NCI-H774 (cell line): ENCODE data around the gene MAEA.

ENCODE experiments used
- DNase-seq: peaks from one replicate; lab custom pipeline; 2025; lab: John Stamatoyannopoulos, UW

Gene MAEA

DNA sequence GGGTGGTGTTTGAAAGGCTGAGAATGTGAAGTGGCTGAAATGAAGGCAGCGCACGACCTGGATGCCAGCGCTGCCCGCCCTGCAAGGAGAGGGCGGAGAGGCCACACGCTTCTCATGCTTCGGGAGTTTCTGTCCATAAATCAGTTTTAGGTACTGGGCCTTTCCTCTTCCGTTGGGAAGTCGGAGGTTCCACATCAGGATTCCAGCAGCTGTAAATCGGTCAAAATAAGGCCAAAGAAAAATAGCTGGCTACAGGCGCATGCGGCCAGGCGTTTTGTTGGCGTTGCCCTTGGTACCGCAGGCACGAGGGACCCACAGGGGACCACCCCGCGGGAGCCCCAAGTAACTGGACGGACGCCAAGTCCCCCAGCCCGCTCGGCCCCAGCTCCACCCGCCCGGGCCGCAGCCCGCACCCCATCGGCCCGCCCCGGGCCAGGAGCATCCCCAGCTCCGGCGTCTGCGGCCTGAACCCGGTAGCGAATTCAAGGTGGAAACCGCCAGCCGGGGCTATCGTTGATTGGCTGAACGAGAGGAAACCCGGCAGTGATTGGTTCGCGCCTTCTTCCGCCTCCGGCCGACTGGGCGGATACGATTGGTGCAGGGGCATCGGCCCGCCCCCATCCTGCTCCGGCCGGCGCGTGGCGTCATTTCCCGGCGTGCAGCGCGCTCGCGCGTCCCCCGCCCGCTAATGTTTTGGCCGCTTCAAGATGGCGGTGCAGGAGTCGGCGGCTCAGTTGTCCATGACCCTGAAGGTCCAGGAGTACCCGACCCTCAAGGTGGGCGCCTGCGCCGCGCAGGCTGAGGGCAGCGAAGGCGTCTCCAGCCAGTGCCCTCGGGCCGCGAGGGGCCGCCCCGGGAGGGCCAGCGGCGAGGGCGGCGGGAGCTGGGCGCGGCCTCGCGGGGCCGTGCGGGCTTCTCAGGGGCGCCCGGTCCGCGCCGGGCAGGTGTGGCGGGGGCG is at the start of gene MAEA:
TSS of gene MAEA (plus strand) at position 685 of the 958 bp plus-strand sequence. CDS start at position 708, 23 bp downstream.
- peak; percentile 94 for DNase-seq

DNA sequence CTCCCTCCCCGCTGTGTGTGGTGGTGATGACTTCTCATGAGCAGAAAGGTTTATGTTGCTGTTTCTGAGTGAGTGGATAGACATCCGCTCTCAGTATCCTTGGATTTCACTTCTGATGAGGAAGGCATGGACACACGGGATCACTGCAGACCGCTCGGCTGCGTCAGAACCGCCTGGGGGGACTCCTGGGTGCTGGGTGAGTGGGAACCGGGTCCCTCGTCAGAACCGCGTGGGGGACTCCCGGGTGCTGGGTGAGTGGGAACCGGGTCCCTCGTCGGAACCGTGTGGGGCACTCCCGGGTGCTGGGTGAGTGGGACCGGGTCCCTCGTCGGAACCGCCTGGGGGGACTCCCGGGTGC is 49.8 kb upstream of the MAEA start:
- DNase-seq: no peak

DNA sequence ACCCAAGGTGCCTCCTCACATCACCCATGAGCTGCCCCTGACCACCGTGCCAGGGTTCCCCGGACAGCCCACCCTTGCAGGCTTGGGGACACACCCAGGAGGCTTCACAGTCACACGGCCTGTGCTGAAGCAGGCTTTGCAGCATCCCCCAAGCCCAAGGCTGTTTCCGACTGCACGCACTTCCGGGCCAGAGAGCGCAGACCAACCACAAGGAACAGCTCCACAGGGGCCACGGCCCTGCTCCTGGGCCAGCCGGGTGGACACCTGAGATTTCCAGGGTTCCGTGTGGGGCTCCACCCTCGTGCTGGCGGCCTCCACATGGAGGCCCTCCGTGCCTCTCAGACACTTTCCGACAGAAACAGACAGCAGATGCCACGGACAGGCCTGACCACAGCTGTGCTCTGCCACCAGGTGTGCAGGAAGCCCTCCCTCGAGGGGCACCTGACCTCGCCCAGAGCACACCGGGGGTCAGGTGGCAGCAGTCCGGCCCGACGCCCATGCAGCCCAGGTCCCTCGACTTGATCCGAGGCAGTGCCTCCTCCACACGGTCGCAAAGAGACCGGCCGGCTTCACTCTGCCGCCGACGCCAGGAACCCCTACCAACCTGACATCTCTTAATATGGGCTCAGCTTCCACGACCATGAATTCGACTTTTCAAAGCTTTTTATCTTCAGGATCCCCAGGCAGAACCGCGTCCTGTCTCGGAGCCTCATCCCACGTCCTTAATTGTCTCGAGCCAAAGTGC is 48.8 kb upstream of the MAEA start:
- no peak for DNase-seq

DNA sequence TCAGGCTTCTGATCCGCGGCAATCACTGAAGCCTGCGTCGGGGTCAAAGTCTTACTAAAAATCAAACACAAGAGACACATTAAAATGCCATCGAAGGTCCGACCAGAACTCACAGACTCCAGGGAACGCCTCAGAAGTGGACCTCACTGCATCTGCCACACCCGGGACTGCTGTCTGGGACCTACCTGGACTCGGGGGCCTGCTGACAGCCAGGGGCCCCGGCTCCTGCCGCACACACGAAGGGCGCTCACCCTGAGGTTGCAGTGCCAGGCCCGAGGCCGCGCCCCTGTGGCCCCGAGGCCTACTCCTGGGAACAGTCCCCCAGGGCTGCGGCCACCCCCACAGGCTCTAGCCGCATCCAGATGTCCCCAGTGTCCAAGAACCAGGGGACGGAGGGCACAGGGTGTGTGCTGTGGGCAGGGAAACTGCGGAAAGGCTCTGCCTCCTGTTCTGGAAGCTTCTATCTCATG is 48.2 kb upstream of the MAEA start:
- no peak for DNase-seq

DNA sequence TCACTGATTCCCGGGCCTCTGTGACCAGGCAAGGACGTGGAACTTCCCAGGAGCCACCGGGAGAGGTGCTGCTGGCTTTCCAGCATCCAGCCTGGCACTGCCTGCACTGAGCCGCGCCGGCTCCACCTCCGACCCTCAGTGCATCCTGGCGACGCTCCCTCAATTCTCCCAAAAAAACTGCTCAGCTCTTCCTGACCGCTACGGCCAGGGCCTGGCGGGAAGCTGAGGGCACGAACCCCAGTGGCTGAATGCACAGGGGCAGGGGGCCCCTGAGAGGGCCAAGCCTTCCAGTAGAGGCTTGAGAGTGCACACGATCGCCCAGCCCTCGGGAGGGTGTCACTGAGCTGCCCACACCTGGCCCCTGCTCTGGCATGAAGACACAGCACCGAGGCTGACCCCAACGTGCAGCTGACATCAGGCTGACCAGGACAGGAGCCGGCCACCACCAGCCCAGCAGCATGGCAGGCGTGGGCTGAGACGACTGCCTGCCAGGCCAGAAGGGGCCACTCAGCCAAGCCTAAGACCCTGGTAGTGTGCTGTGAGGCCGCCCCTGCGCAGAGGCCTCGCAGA is 47.7 kb upstream of the MAEA start:
- no peak for DNase-seq

DNA sequence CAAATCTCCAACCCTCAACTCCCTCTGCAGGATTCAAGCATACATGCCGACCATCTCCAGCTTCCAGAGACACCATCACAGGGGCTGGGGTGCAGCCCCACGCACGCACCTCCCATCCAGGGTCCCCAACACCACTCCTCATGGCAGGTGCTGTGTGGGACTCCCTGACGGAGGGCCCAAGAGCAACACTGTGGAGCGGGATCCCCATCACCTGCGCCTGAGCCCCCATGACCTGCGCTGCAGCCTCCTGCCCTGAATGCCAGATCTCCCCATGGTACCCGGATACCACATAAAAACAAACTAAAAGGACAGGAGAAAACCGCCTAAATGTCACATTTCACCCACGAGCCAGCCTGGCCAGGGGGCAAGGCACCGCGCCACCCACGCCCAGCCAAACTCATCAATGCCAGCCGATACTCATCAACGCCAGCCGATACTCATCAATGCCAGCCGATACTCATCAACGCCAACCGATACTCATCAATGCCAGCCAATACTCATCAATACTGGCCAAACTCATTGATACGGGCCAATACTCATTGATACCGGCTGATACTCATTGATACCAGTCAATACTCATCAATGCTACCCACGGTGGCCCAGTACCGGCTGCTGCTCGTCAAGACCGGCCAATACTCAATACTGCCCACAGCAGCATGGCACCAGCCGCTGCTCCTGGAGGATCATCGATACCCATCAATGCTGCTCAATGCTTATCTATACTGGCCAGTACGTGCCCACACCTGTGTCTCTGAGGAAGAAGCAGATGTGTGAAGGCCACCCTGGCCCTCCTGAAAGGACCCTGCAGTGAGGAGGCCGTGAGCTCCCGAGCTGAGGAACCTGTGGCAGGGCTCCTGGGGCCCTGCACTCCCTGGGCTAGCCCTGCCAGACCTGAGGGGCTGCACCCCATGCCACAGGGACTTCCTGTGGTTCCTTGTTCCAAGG is 46.9 kb upstream of the MAEA start:
- no peak for DNase-seq

DNA sequence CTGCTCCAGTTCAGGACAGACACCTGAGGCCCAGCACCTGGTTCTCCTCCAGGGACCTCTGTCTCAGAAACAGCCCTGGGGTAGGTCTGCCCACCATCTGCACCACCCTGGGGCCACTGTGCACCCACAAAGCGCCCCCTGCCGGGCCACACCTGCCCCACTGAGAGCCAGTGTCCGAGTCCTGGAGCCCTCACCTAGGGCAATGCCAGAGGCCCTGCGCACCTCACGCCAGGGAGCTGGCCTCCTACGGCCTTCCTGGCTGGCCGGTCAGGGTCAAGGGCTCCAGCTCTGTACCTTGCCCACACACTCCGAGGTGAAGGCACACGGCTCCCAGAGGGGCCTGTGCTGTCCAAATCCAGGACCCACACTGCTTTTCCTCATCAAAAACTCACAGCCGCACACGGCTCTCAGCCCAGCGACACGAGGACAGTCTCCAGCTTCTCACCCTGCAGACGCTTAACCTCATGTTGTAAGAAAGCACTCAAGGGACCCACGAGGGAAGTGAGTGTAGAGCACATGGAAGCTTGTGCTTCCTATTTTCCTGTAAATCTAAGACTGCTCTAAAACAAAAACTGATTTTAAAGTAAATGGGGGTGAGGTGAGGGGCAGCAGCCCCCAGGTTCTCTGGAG is 46.1 kb upstream of the MAEA start:
- DNase-seq: no peak

DNA sequence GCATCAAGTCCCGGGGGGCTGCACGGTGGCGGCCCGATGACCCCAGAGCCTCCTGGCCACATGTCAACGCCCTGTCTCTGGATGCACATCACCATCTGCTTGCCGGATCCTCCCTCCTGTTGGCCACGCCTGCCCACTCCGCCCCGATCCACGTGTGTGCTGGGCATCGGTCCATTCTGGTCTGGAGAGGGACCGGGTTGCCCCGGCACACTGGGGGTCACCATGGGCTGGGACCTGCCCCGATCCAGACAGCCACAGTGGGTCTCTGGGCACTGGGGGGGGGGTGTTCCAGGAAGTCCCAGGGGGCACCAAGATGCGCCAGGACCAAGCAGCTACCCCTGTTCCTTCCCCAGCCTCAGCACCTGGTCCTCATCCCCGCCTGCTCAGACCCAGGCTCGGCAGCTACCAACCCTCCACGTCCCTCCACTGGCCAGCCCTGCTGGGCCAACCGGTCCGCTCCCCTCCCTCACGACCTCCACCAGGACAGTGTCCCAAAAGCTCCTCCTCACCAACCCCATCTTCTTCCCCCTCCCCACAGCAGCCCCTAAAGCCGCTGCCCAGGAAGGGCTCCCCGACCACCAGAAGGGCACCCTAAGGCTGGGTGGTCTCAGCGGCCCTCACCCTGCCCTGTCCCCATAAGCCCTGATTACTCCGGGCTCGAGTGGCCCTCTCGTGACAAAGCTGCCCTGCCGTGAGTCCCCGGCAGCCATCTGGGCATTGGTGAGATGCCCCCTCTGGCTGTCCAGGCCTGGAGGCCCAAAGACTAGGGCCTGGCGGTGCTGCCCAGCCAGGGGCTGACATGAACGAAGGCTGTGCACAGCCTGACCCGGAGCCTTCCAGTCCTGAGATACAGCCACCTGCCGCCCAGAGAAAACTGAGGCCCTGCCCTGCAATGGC is 45.4 kb upstream of the MAEA start:
- no peak for DNase-seq

DNA sequence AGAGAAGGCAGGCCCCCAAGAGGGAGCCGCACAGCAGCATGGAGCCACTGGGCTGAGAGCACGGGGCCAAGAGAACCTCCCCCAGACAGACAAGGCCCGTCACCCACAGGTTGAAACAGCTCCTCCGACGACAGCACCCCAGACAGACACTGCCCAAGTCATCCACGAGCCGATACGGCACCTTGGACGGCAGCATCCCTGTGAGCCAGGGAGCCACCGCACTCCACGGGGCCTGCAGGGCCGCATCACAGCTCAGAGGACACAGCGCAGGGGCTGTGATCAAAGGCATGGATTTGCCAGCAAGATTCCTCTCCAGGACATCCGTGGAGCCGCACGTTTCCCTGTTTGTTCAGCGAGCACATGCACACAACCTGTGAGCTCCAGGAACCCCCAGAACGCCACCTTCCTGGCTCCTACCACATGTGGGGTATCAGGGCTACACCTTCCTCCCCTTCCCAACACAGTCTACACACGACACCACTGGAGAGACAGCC is 44.7 kb upstream of the MAEA start:
- no peak for DNase-seq

DNA sequence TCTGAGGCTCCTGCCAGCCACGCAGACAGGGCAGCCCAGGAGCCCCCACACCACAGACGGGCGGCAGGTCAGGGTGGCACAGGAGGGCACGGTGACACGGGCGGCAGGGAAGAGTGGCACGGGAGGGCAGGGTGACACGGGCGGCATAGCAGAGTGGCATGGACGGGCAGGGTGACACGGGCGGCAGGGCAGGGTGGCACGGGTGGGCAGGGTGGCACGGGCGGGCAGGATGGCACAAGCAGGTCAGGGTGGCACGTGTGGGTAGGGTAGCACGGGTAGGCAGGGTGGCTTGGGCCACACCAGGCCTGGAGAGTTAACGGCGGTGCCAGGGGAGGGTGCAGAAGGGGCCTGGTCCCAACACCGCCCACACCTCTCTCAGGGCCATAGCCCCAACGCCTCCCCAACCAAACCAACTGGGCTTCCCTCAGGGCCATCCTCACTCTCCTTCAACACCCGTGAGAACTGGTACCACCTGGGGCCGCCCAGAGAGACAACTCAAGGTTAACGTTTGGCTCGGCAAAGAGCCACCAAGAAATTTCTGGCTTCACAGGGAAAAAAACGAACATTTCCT is 44.1 kb upstream of the MAEA start:
- no peak for DNase-seq

DNA sequence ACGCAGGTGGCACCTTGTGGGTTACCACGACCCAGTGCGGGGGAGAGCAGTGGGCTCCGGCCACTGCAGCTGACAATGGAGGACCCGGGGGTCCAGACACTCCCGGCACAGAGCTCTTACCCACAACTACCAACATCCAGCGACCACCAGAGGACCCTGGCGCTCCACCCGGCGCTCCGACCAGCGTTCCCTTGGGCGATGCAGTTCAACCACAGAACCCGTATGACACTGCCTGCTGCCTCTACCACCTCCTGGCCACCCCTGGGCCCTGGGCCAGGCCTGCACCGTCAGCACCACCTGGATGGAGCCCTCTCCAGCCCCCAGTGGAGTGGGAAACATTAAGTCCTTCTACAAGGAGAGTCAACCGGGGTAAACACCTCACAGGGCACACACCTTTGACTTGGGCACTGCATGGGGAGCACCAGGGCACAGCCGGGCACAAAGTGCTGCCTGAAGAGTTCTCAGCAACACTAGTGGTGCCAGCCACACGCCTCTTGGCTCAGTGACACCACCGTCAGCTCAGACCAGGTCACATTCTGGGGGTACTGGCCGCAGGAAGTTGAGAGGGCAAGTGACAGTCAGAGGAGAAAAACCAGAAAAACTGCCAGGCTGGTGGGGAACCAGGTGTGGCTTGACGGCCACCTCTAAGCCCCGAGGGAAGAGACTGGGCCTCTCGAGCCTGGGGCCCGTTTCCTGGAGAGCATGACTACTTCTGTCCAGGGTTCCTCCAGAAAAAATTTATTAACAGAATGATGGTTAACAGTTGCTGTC is 43.4 kb upstream of the MAEA start:
- no peak for DNase-seq

DNA sequence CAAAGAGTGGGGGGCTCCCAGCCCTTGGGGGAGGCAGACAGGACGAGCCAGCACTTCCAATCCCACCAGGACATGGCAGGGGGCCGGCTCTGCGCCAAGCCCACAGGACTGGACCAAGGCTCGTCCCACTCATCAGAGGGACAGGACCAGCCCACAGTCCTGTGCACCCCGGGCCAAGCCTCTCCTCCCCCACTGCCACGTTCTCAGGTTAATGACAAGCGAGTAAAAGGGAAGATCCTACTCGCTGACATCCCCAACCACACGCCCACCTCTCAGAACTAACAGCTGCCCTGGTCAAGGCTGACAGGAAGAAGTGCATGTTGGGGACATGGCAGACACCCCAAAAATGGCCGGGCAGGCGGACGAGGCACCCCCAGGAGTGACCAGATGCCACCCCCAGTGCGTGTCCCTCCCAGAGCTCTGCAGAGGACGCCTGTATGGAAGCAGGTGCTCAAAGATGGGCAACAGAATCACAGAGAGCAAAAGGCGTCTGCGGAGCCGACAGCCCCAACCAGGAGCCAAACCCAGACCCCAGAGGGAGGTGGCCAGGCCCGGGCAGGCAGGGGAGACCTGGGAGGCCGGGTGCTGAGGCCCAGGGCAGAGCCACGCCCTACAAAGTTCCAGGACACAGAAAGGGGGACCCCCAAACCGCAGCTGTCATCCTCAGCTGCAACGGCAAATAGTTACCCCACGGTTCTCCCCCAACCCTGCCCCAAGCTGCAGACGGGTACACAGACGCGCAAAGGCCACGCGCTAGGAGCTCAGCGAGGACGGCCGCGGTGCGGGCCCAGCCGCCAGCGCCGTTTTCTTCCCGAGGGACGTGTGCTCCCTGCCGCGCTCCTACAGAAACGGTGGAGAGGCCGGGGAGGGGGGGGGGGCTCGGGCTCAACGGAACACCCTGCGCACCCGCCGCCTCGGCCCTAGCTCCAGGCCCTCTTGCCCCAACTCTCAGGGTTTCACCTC is 42.5 kb upstream of the MAEA start:
- no peak for DNase-seq

DNA sequence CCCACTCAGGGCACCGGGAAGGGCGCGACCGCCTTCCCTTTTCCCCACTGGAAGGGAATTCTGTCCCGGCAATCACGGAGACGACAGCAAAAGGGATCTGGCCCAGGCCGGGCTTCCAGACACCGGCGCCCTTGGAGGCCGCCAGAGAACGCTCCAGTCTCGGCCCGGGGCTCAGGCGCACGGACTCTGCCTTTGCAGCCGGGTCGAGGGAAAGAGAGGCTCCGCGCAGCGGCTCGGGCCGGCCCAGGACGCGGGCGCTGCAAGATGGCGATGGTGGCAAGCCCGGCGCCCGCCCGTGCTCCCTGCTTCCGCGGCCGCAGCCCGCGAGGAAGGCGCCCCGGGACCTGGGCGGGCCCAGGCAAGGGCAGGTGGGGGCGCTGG is 41.8 kb upstream of the MAEA start:
- no peak for DNase-seq

DNA sequence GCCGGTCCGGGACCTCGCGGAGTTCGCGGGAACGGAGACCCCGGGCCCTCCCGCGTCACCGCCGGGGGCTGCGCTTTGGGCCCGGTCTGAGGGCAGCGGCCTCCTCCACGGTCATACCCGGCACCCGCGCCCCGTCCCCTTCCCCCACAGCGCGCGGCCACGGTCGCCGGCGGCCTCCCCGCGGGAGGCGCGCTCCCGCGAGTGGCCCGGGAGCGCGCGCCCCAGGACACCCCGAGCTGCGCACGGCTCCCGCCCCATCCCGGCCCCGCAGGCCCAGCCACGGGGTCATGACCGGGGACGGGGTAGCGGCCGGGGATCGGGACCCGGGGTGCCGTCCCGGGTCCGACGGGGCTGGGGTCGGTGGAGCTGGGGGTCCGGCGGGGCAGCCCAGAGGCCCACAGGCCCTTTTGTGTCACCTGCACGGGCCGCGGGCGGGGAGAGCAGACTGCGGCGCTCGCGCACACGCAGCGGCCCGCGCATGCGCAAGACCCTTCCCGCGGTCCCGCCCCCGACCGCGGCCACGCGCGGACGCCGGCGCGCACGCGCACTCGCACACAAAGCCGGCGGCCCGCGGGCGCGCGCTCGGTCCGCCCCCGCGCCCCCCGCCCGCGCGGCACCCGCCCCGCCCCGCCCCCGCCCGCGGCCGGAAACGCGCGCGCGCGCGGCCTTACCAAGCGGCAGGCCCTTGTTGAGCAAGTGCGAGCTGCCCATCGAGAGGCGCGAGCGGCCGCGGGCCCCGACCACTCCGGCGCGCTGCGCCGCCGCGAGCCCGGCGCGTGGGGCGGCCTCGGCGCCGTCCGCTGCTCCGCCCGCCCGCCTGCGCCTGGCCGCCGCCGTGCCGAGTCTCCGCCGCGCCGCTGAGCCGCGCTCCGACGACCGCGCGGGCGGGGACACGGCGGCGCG is 41.2 kb upstream of the MAEA start, which contains the start of gene CTBP1:
TSS of gene CTBP1 (minus strand) at position 886 of the 903 bp plus-strand sequence. CDS start 7,799 bp downstream, outside the sequence.
- DNase-seq: peak; percentile 84

DNA sequence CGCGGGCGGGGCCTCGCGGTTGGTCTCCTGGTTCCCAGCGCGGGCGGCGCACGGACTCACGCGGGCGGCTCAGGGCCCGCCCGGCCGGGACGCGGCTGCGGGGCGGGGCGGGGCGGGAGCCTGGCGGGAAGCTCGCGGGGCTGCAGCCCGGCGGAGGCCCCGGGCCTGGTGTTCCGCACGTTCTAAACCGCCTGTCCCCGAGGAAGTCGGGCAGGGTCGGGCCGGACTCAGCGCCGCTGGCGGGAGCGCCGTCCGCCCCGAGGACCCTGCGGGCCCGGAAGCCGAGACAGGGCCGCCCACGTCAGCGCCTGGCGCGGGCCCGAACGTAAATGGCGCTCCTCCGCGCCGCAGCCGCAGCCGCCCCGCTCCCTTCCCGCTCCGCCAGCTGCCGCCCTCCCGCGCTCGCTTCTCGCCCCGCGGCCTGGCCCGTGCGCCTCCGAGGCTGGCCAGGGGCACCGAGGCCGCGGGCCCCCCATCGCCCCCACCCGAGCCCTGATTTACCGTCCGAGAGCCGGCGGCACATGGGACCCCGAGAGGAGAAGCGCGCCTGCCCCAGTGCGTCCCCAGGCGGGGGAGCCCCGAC is 40.5 kb upstream of the MAEA start:
- peak; percentile 87 for DNase-seq
